ENCODE data around the gene PCSK5. TPM values are rescaled to one million over a fixed set of nuclear protein-coding genes. Genes with fewer than 3 reads are reported as not detected.

PCSK5 gene
- total and polyA plus RNA-seq, 4 donors: 0.58 to 3.6 (median 0.82) TPM

DNA sequence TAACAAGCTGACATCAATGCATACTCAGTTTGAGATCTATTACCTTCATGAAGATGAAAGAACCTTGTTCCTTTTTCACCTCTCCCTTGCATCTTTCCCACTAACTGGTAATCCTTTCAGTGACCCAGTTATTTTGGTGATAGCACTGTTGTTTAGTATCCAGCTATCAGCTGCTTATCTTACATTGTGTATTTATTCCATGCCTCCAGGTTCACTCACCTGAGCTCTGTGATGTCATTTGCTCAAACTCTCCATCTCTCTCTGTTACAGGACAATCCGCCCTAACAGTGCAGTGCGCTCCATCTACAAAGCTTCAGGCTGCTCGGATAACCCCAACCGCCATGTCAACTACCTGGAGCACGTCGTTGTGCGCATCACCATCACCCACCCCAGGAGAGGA is 268.2 kb downstream of the PCSK5 start:
- peak overlapping the region; percentile 5 to 50 for H3K27ac ChIP-seq (ENCODE audit: low read depth in 1 of 2, low read length in 2 of 2)
- no peaks in the 10 kb centered on the region for H3K36me3 ChIP-seq (ENCODE audit: control insufficient read depth in 4 of 4, insufficient read depth in 3 of 4, low read depth in 1 of 4, low read length in 3 of 4)
- H3K27me3 ChIP-seq (ENCODE audit: control insufficient read depth in 4 of 4, insufficient read depth in 4 of 4, low read length in 3 of 4): no peaks in the 10 kb centered on the region
- no peaks in the 10 kb centered on the region for H3K9me3 ChIP-seq (ENCODE audit: control insufficient read depth in 4 of 4, low read length in 3 of 4)
- TF ChIP-seq HNF4A (conservative IDR thresholded peaks at IDR 0.05): no peak
- TF ChIP-seq RXRA (IDR thresholded peaks at IDR 0.05): peak in 1 of 2 donors; percentile 50
- no peak for TF ChIP-seq FOXA1 (IDR thresholded peaks at IDR 0.05)
- no peak for TF ChIP-seq TAF1 (conservative IDR thresholded peaks at IDR 0.05)
- TF ChIP-seq HNF4G (IDR thresholded peaks at IDR 0.05): no peak
- H3K9ac ChIP-seq (ENCODE audit: low read depth in 1 of 2, low read length in 2 of 2): no peak overlapping the region
- WGBS: 84% methylated on average over 7 of the region's 7 CpGs
- DNase-seq (ENCODE audit: low spot score): no peak
- H3K4me3 ChIP-seq (ENCODE audit: low read depth in 1 of 3, low read length in 3 of 3): no peak overlapping the region
- peaks cover 0 to 24% (median 13%) of the 10 kb centered on the region in 4 donors for H3K4me1 ChIP-seq (ENCODE audit: control insufficient read depth in 4 of 4, insufficient read depth in 4 of 4, low read length in 3 of 4)

DNA sequence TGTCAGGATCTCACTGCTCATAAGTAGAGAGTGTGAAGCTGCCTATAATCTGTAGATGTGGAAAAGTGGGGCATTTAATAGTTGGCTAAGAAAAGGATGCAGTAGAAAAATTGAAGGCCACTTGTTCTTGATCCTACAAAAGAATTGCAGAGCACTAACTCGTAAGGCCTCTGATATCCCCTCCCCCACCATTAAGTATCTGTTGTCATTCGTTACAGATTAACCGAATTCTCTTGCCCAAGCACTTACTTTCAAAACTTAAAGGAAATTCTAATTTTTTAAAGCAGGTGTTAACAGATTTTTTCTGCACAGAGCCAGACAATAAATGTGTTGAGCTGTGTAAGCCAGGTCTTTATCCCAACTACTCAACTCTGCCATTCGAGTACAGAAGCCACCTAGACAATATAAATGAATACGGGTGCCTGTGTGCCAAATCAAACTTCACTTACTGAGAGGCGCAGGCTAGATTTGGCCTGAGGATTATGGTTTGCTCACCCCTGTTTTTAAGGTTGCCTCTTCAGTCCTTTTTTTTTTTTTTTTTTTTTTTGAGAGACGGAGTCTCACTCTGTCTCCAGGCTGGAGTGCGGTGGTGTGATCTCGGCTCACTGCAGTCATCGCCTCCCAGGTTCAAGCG is 268.9 kb downstream of the PCSK5 start:
- no peaks in the 10 kb centered on the region for H3K27me3 ChIP-seq (ENCODE audit: control insufficient read depth in 4 of 4, insufficient read depth in 4 of 4, low read length in 3 of 4)
- no peaks in the 10 kb centered on the region for H3K36me3 ChIP-seq (ENCODE audit: control insufficient read depth in 4 of 4, insufficient read depth in 3 of 4, low read depth in 1 of 4, low read length in 3 of 4)
- H3K9ac ChIP-seq (ENCODE audit: low read depth in 1 of 2, low read length in 2 of 2): peak overlapping the region in 1 of 2 donors; percentile 56
- TF ChIP-seq SP1 (IDR thresholded peaks at IDR 0.05) (peak; percentile 18), HNF4A (conservative IDR thresholded peaks at IDR 0.05) (peak in 1 of 2 donors; percentile 16), TAF1 (conservative IDR thresholded peaks at IDR 0.05) (no peak), FOXA1 (IDR thresholded peaks at IDR 0.05) (no peak)
- no peaks in the 10 kb centered on the region for H3K9me3 ChIP-seq (ENCODE audit: control insufficient read depth in 4 of 4, low read length in 3 of 4)
- peak overlapping the region; percentile 5 to 50 for H3K27ac ChIP-seq (ENCODE audit: low read depth in 1 of 2, low read length in 2 of 2)
- peaks cover 0 to 21% (median 10%) of the 10 kb centered on the region in 4 donors for H3K4me1 ChIP-seq (ENCODE audit: control insufficient read depth in 4 of 4, insufficient read depth in 4 of 4, low read length in 3 of 4)
- no peak for DNase-seq (ENCODE audit: low spot score)
- 57% methylated on average over 11 of the region's 11 CpGs for WGBS
- H3K4me3 ChIP-seq (ENCODE audit: low read depth in 1 of 3, low read length in 3 of 3): no peak overlapping the region

- DNase-seq (ENCODE audit: low spot score): no peak
- Histone ChIP-seq H3K36me3 (ENCODE audit: control insufficient read depth in 4 of 4, insufficient read depth in 3 of 4, low read depth in 1 of 4, low read length in 3 of 4) (no peaks in the 10 kb centered on the region), H3K4me1 (ENCODE audit: control insufficient read depth in 4 of 4, insufficient read depth in 4 of 4, low read length in 3 of 4) (peaks cover 0 to 21% (median 10%) of the 10 kb centered on the region in 4 donors), H3K27me3 (ENCODE audit: control insufficient read depth in 4 of 4, insufficient read depth in 4 of 4, low read length in 3 of 4) (no peaks in the 10 kb centered on the region), H3K9me3 (ENCODE audit: control insufficient read depth in 4 of 4, low read length in 3 of 4) (no peaks in the 10 kb centered on the region), H3K9ac (ENCODE audit: low read depth in 1 of 2, low read length in 2 of 2) (no peak overlapping the region), H3K4me3 (ENCODE audit: low read depth in 1 of 3, low read length in 3 of 3) (no peak overlapping the region), H3K27ac (ENCODE audit: low read depth in 1 of 2, low read length in 2 of 2) (no peak overlapping the region)
- WGBS: 87% methylated on average over 5 of the region's 5 CpGs
- TF ChIP-seq RXRA (IDR thresholded peaks at IDR 0.05) (no peak), YY1 (IDR thresholded peaks at IDR 0.05) (no peak), MAX (IDR thresholded peaks at IDR 0.05) (no peak), SP1 (IDR thresholded peaks at IDR 0.05) (no peak), FOXA1 (IDR thresholded peaks at IDR 0.05) (no peak), HNF4A (conservative IDR thresholded peaks at IDR 0.05) (no peak), FOXA2 (IDR thresholded peaks at IDR 0.05) (no peak), HNF4G (IDR thresholded peaks at IDR 0.05) (no peak), TAF1 (conservative IDR thresholded peaks at IDR 0.05) (no peak), GABPA (IDR thresholded peaks at IDR 0.05 in 1 of 2, conservative IDR thresholded peaks at IDR 0.05 in 1 of 2) (no peak), RAD21 (IDR thresholded peaks at IDR 0.05) (no peak), NR2F2 (IDR thresholded peaks at IDR 0.05) (no peak), EGR1 (IDR thresholded peaks at IDR 0.05; ENCODE audit: low read depth in 2 of 2) (no peak)
- TF ChIP-seq, protein P1, sequence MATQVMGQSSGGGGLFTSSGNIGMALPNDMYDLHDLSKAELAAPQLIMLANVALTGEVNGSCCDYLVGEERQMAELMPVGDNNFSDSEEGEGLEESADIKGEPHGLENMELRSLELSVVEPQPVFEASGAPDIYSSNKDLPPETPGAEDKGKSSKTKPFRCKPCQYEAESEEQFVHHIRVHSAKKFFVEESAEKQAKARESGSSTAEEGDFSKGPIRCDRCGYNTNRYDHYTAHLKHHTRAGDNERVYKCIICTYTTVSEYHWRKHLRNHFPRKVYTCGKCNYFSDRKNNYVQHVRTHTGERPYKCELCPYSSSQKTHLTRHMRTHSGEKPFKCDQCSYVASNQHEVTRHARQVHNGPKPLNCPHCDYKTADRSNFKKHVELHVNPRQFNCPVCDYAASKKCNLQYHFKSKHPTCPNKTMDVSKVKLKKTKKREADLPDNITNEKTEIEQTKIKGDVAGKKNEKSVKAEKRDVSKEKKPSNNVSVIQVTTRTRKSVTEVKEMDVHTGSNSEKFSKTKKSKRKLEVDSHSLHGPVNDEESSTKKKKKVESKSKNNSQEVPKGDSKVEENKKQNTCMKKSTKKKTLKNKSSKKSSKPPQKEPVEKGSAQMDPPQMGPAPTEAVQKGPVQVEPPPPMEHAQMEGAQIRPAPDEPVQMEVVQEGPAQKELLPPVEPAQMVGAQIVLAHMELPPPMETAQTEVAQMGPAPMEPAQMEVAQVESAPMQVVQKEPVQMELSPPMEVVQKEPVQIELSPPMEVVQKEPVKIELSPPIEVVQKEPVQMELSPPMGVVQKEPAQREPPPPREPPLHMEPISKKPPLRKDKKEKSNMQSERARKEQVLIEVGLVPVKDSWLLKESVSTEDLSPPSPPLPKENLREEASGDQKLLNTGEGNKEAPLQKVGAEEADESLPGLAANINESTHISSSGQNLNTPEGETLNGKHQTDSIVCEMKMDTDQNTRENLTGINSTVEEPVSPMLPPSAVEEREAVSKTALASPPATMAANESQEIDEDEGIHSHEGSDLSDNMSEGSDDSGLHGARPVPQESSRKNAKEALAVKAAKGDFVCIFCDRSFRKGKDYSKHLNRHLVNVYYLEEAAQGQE (IDR thresholded peaks at IDR 0.05): no peak
Observed at GRCh38 chr9:76161106-76161505, 270.6 kb downstream of the PCSK5 start.
